Measurements from ENCODE around the gene XG.
"Not testable (repeated sequence)": the region's sequence is repeated elsewhere in the genome, so short reads cannot be mapped to it uniquely, and the experiment has no call there.

Gene XG

DNA sequence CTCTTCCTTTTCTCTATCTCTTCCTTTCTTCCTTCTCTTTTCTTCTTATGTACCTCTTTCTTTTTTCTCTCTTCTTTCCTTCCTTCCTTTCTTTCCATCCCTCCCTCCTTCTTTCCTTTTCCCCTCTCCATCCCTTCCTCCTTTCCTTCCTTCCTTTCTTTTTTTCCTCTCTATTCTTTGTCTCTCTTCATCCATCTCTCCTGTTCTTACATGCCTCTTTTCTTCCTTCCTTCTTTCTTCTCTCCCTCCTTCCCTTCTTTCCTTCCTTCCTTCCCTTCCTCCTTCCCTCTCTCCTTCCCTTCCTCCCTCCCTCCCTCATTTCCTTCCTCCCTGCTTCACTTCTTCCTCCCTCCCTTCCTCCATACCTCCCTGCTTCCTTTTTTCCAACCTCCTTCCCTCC is 19.2 kb upstream of the XG start:
- in situ Hi-C loops (cut with MboI; ENCODE audit: low sequenced_read_pairs) = no loop called here

- in situ Hi-C loops (cut with MboI; ENCODE audit: low sequenced_read_pairs) = no loop called here
Measured at GRCh38 chrX:2733286-2733685, 18.6 kb upstream of the XG start.

- in situ Hi-C loops (cut with MboI; ENCODE audit: low sequenced_read_pairs) = no loop called here
Measured at GRCh38 chrX:2735270-2735669, 16.6 kb upstream of the XG start.

DNA sequence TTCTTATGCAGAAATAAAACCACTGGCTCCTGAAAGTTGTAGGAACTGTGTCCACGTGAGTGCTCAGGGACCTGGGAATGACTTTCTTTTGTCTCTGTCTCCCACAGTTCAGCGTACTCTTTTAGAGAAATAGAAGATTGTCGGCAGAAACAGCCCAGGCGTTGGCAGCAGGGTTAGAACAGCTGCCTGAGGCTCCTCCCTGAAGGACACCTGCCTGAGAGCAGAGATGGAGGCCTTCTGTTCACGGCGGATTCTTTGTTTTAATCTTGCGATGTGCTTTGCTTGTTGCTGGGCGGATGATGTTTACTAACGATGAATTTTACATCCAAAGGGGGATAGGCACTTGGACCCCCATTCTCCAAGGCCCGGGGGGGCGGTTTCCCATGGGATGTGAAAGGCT is 11.2 kb upstream of the XG start:
- in situ Hi-C loops (cut with MboI; ENCODE audit: low sequenced_read_pairs) = no loop called here

DNA sequence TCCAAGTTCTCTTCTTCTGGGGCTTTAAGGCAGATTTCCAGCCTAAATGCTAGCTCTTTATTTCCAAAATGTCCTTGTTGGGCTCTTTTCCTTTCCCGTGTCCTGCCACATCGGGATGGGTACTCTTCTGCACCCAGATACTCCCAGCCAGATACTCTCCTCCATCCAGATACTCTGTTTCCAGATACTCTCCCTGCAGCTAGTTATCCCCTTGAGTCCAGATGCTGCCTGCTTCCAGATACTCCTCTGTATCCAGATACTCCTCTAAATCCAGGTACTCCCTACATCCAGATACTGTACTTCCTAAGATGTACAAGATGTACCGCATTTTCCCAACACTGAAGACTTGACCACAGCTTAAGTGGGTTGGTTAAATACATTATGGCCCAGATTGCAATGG is 10.5 kb upstream of the XG start:
- in situ Hi-C loops (cut with MboI; ENCODE audit: low sequenced_read_pairs) = no loop called here

GRCh38 chrX:2746250-2746649 is 5.6 kb upstream of the XG start:
- in situ Hi-C loops (cut with MboI; ENCODE audit: low sequenced_read_pairs) = not testable (repeated sequence)

GRCh38 chrX:2748171-2748814 is 3.5 kb upstream of the XG start:
- in situ Hi-C loops (cut with MboI; ENCODE audit: low sequenced_read_pairs) = no loop called here

GRCh38 chrX:2748815-2749188 is 3.0 kb upstream of the XG start:
- in situ Hi-C loops (cut with MboI; ENCODE audit: low sequenced_read_pairs) = no loop called here

DNA sequence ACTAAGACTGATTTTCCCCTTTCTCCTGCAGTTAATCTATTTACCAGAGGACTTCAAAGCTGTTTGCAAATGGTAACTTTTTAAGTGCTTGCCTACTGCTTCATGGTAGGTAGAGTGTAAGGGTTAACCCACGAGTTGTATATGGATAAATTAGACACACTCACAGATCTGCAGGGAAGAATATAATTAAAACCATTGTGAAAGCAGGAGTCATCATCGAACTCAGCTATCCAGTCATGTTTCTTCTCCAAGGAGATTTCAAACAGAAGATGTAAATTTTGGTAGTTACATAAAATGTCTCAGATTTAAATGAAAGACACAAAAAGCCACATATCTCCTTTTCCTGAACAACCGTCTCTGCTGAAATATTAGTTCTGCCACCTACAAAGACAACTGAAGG is 549 bp upstream of the XG start:
- in situ Hi-C loops (cut with MboI; ENCODE audit: low sequenced_read_pairs) = no loop called here

GRCh38 chrX:2752441-2752840 is 601 bp downstream of the XG start:
- in situ Hi-C loops (cut with MboI; ENCODE audit: low sequenced_read_pairs) = not testable (repeated sequence)

GRCh38 chrX:2755163-2755715 is 3.4 kb downstream of the XG start:
- in situ Hi-C loops (cut with MboI; ENCODE audit: low sequenced_read_pairs) = not testable (repeated sequence)

DNA sequence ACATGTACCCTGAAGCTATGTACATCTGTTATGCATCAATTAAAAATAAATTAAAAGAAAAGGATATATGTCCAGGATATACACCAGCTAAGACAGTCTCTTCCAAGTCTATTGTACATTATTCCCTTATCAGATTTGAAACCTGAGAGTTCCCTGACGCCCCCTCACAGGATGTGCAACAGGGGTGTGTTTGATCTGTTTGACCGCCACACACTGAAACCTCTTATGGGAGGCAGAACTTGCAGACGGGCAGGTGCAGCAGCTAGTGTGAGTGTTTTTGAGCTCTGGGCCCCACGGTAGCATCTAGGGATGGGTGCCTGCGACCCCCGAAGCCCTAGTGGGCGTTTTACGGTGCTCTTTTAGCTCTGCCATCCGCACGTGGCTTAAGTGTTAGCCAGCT is 4.7 kb downstream of the XG start:
- in situ Hi-C loops (cut with MboI; ENCODE audit: low sequenced_read_pairs) = no loop called here

DNA sequence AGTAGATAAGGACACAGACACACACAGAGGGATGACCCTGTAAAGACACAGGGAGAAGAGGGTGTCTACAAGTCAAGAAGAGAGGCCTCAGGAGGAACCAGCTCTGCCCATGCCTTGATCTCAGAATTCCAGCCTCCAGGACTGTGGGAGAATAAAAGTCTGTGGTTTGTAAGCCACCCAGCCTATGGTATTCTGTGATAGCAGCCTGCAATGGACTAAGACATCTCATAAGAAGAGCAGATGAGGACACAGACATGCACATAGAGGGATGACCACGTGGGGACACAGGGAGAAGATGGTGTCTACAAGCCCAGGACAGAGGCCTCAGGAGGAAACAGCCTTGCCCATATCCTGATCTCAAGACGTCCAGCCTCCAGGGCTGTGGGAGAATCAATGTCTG is 9.4 kb downstream of the XG start:
- in situ Hi-C loops (cut with MboI; ENCODE audit: low sequenced_read_pairs) = no loop called here

DNA sequence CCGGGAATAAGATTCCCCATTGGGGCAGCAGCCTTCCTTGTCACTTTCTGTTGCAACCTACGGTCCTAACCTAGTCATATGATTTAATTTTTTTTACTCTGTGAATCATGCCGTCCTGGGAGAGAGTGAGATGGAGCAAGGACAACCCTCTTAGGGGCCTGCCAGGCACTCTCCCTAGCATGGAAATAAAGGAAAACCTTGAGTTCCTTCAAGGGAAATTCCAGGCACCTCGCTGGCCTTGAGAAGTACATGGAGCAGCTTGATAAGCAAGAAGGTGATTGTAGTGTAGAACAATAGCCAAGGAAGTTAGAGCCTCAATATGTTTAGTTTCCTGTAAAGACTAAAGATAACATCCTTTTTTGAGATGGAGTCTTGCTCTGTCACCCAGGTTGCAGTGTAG is 10.8 kb downstream of the XG start:
- in situ Hi-C loops (cut with MboI; ENCODE audit: low sequenced_read_pairs) = not testable (repeated sequence)

GRCh38 chrX:2764766-2765548 is 13.1 kb downstream of the XG start:
- in situ Hi-C loops (cut with MboI; ENCODE audit: low sequenced_read_pairs) = not testable (repeated sequence)

DNA sequence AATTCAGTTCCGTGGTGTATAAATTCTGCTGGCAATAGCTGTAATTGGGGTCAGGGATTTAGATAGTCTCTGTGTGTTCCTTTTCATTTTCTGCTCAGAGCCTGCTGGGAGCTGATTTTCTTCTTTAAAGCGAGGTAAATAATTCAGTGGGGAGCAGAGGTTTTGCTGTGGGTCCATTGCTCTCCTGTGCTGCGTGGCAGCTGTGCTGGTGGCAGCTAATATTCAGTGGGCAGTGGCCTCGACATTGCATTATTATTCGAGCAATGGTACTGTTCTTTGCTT is 13.7 kb downstream of the XG start:
- in situ Hi-C loops (cut with MboI; ENCODE audit: low sequenced_read_pairs) = no loop called here

GRCh38 chrX:2766906-2767305 is 15.1 kb downstream of the XG start:
- in situ Hi-C loops (cut with MboI; ENCODE audit: low sequenced_read_pairs) = no loop called here

DNA sequence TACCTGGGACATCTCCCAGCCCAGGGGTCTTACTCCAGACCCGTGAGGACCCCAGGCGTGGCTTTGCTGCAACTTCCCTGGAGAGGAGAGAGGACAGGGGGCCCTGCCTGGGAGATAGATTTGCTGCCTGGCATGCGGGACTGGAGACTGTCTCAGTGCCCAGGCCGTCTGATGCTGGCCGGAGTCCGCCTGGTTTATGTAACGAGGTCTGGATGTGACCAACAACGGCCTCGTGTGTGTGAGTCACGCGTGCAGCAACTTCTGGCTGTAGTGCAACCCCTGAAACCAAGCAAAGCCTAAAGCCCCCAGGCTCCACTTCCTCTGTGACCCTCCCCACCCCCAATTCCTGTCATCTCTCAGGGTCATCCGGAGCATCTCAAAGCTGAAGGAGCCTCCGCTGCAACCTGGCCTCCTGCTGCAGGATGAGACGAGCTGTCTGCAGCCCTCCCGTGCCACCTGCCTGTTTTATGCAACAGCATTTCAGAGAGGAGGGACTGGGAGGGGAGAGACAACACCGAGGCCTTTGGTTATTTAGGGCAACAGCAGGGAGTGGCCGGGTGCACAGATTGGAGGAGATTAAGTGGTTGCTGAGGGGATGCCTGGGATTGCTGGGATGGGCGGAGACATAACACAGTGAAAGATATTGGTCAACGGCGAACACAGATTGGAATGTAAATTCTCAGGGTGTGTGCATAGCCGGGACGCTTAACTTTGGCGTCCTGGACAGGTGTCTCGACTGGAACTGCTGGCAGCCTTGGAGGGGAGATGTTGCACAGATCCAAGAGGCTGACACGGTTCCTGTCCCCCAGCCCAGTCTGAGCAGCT is 16.0 kb downstream of the XG start:
- in situ Hi-C loops (cut with MboI; ENCODE audit: low sequenced_read_pairs) = no loop called here

DNA sequence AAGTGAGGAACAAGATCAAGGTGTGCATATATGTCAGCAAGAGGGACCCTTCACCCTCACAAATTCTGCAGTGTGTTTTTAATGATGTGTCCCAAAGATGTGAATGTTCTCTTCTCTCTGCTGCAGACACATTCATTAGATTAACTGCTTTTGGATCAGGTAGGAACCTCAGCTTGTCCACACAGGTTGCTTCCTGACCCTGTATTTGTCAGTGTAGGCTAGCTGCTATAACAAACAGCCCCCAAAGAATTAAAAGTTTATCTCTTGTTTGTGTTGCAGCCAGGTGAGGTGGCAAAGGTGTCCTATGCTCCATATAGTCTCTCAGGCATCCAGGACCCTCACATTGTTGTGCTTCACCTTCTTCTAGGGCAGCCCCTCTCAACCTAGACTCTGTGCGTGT is 17.8 kb downstream of the XG start:
- in situ Hi-C loops (cut with MboI; ENCODE audit: low sequenced_read_pairs) = no loop called here

DNA sequence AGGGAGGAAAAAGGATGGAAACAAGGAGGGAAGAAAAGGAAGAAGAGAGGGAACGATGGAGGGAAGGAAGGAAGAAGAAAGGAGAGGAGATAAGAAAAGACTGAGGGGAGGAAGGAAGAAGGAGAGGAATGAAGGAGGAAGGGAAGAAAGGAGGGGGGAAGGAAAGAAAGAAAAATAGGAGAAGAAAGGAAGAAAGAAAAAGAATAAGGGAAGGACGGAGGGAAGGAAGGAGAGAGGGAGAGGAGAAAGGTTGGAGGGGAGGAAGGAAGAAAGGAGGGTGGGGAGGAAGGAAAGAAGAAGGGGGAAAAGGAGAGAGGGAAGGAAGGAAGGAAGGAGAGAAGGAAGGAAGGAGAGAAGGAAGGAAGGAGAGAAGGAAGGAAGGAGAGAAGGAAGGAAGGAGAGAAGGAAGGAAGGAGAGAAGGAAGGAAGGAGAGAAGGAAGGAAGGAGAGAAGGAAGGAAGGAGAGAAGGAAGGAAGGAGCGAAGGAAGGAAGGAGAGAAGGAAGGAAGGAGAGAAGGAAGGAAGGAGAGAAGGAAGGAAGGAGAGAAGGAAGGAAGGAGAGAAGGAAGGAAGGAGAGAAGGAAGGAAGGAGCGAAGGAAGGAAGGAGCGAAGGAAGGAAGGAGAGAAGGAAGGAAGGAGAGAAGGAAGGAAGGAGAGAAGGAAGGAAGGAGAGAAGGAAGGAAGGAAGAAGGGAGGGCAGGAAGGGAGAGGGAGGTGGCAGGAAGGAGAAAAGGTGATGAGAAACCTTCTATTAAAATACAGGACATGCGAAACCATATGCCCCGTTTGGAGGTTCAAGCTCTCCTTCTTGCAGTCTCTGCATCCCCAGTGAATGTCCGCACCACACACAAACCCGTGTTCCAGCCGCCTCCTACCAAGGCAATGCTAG is 21.6 kb downstream of the XG start:
- in situ Hi-C loops (cut with MboI; ENCODE audit: low sequenced_read_pairs) = not testable (repeated sequence)

GRCh38 chrX:2774057-2774456 is 22.2 kb downstream of the XG start:
- in situ Hi-C loops (cut with MboI; ENCODE audit: low sequenced_read_pairs) = no loop called here
